Measurements from ENCODE around the gene COMMD3. TPM values are rescaled to one million over a fixed set of nuclear protein-coding genes. Genes with fewer than 3 reads are reported as not detected.

The COMMD3 gene
- polyA plus RNA-seq, 1 donor from 2014 or later, result 272 TPM

DNA sequence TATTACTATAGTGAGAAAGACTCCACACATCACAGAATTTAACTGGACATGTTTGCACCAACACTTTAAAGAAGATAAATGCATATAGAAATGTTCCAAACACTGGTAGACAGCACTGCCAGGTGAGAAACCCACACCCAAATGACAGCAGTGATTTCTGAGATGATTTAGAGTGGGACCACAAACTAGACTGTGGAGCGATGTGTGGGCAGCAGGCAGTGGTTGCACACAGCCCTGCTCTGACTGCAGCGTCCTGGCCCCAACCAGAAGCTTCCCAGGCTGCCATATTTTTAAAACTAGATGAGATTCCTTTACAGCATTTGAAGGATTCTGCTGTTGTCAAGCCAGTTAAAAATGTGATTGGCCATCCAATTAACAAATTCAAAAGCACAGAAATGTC, 47.7 kb upstream of the COMMD3 start:
- Histone ChIP-seq H3K27me3 (ENCODE audit: insufficient read depth, low read depth, low read length) (no peaks in the 10 kb centered on the region), H3K9ac (ENCODE audit: low read length) (no peak overlapping the region), H3K4me3 (ENCODE audit: low read length) (no peak overlapping the region), H3K4me2 (ENCODE audit: low read length) (no peak overlapping the region), H3K36me3 (ENCODE audit: insufficient read depth, low read length) (no peaks in the 10 kb centered on the region), H3K79me2 (replicated peaks; ENCODE audit: insufficient read depth, low read length) (no peaks in the 10 kb centered on the region), H3F3A (ENCODE audit: insufficient read depth, low read length, poor library complexity, severe bottlenecking) (no peaks in the 10 kb centered on the region), H3K9me3 (ENCODE audit: low read length) (no peaks in the 10 kb centered on the region), H3K27ac (ENCODE audit: low read length) (no peak overlapping the region), H2AFZ (ENCODE audit: low read depth, low read length) (no peak overlapping the region), H4K20me1 (ENCODE audit: insufficient read depth) (no peaks in the 10 kb centered on the region), H3K9me2 (ENCODE audit: insufficient read depth, low read length) (no peaks in the 10 kb centered on the region)
- TF ChIP-seq SMC3 (conservative IDR thresholded peaks at IDR 0.05; ENCODE audit: poor library complexity) (no peak), TAF1 (IDR thresholded peaks at IDR 0.05; ENCODE audit: low read depth) (no peak), RAD21 (conservative IDR thresholded peaks at IDR 0.05) (no peak), EP300 (conservative IDR thresholded peaks at IDR 0.05; ENCODE audit: poor library complexity, severe bottlenecking) (no peak), POLR2AphosphoS5 (IDR thresholded peaks at IDR 0.05) (no peak), EZH2 (IDR thresholded peaks at IDR 0.05; ENCODE audit: borderline replicate concordance, insufficient read depth, low read length, poor library complexity, severe bottlenecking) (no peak)
- TF ChIP-seq, protein P1, sequence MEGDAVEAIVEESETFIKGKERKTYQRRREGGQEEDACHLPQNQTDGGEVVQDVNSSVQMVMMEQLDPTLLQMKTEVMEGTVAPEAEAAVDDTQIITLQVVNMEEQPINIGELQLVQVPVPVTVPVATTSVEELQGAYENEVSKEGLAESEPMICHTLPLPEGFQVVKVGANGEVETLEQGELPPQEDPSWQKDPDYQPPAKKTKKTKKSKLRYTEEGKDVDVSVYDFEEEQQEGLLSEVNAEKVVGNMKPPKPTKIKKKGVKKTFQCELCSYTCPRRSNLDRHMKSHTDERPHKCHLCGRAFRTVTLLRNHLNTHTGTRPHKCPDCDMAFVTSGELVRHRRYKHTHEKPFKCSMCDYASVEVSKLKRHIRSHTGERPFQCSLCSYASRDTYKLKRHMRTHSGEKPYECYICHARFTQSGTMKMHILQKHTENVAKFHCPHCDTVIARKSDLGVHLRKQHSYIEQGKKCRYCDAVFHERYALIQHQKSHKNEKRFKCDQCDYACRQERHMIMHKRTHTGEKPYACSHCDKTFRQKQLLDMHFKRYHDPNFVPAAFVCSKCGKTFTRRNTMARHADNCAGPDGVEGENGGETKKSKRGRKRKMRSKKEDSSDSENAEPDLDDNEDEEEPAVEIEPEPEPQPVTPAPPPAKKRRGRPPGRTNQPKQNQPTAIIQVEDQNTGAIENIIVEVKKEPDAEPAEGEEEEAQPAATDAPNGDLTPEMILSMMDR (IDR thresholded peaks at IDR 0.05; ENCODE audit: poor library complexity, severe bottlenecking), result no peak
- TF ChIP-seq, protein P2, sequence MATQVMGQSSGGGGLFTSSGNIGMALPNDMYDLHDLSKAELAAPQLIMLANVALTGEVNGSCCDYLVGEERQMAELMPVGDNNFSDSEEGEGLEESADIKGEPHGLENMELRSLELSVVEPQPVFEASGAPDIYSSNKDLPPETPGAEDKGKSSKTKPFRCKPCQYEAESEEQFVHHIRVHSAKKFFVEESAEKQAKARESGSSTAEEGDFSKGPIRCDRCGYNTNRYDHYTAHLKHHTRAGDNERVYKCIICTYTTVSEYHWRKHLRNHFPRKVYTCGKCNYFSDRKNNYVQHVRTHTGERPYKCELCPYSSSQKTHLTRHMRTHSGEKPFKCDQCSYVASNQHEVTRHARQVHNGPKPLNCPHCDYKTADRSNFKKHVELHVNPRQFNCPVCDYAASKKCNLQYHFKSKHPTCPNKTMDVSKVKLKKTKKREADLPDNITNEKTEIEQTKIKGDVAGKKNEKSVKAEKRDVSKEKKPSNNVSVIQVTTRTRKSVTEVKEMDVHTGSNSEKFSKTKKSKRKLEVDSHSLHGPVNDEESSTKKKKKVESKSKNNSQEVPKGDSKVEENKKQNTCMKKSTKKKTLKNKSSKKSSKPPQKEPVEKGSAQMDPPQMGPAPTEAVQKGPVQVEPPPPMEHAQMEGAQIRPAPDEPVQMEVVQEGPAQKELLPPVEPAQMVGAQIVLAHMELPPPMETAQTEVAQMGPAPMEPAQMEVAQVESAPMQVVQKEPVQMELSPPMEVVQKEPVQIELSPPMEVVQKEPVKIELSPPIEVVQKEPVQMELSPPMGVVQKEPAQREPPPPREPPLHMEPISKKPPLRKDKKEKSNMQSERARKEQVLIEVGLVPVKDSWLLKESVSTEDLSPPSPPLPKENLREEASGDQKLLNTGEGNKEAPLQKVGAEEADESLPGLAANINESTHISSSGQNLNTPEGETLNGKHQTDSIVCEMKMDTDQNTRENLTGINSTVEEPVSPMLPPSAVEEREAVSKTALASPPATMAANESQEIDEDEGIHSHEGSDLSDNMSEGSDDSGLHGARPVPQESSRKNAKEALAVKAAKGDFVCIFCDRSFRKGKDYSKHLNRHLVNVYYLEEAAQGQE (IDR thresholded peaks at IDR 0.05; ENCODE audit: borderline replicate concordance), result no peak

DNA sequence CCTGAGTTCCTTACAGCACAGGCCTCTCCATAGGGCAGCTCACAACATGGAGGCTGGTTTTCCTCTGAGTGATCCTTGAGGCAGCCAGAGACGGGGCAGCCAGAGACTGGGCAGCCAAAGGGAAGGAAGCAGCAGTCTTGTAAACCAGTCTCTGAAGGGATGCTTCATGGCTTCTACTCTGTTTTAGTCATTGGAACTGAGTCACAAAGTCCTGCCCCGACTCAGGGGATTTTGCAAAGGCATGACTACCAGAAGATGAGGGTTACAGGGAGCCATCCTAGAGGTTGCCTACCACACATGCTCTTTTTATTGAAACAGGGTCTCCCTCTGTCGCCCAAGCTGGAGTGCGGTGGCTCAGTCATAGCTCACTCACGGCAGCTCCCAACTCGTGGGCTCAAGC, 44.4 kb upstream of the COMMD3 start:
- Histone ChIP-seq H3K79me2 (replicated peaks; ENCODE audit: insufficient read depth, low read length) (no peaks in the 10 kb centered on the region), H3K9me2 (ENCODE audit: insufficient read depth, low read length) (no peaks in the 10 kb centered on the region), H3K4me3 (ENCODE audit: low read length) (no peak overlapping the region), H3K27me3 (ENCODE audit: insufficient read depth, low read depth, low read length) (no peaks in the 10 kb centered on the region), H3F3A (ENCODE audit: insufficient read depth, low read length, poor library complexity, severe bottlenecking) (no peaks in the 10 kb centered on the region), H3K9ac (ENCODE audit: low read length) (no peak overlapping the region), H3K4me2 (ENCODE audit: low read length) (no peak overlapping the region), H3K9me3 (ENCODE audit: low read length) (no peaks in the 10 kb centered on the region), H4K20me1 (ENCODE audit: insufficient read depth) (no peaks in the 10 kb centered on the region), H3K36me3 (ENCODE audit: insufficient read depth, low read length) (no peaks in the 10 kb centered on the region), H3K27ac (ENCODE audit: low read length) (no peak overlapping the region), H2AFZ (ENCODE audit: low read depth, low read length) (no peak overlapping the region)
- TF ChIP-seq, protein P1 (IDR thresholded peaks at IDR 0.05; ENCODE audit: poor library complexity, severe bottlenecking), result no peak
- TF ChIP-seq EZH2 (IDR thresholded peaks at IDR 0.05; ENCODE audit: borderline replicate concordance, insufficient read depth, low read length, poor library complexity, severe bottlenecking), result no peak
- no peak for TF ChIP-seq POLR2AphosphoS5 (IDR thresholded peaks at IDR 0.05)
- no peak for TF ChIP-seq EP300 (conservative IDR thresholded peaks at IDR 0.05; ENCODE audit: poor library complexity, severe bottlenecking)
- TF ChIP-seq, protein P2 (IDR thresholded peaks at IDR 0.05; ENCODE audit: borderline replicate concordance), result no peak
- no peak for TF ChIP-seq SMC3 (conservative IDR thresholded peaks at IDR 0.05; ENCODE audit: poor library complexity)
- TF ChIP-seq RAD21 (conservative IDR thresholded peaks at IDR 0.05), result no peak
- no peak for TF ChIP-seq MXI1 (conservative IDR thresholded peaks at IDR 0.05; ENCODE audit: poor library complexity, severe bottlenecking)

All from neural cell (in vitro differentiated cells).